ENCODE results near the gene ARHGAP26. TPM values are rescaled to one million over a fixed set of nuclear protein-coding genes. Genes with fewer than 3 reads are reported as not detected.
A peak's percentile ranks its signal among the peaks of the same experiment; 100 is the strongest.

Gene ARHGAP26
- total RNA-seq, 1 donor = 7.6 TPM

DNA sequence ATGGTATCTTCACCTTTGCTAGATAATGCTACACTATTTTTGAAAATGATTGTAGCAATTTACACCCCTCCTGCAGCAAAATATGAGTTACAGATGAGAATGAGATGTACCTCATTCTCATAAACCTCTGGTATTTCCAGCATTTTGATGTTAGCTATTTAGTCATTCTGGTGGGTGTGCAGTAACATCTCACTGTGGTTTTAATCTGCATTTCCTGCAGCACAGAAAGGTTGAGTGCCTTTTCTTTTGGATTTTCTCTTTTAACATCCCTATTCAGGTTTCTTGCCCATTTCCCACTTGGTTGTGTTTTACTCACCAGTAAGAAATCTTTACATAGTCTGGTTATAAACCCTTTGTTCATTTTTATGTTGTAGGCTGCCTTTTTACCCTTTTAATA, 427.1 kb downstream of the ARHGAP26 start:
- Histone ChIP-seq H3K4me1 (ENCODE audit: insufficient read depth, low read length) (peaks cover 24% of the 10 kb centered on the region), H3K27ac (ENCODE audit: low read depth, low read length) (peak overlapping the region; percentile 19), H3K4me3 (ENCODE audit: insufficient read depth, low read length) (no peak overlapping the region)

DNA sequence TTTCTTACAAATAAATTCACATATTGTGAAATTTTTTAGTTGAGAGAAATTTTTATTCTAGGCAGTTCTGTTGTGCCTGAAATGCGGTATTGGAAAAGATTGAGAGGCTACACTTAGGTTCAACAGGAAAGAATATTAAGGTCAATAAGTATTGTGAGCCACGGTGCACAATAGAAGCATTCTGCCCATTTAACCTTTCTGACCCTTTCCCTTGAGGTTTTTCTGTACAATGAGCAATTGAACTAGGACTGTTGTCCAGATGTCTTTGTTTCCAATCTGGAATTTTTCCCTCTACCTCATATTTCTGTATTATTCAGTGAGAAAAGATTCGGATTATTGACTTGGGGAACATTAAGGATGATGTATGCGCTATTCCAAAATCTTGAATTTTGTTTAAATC, 428.2 kb downstream of the ARHGAP26 start:
- no peaks in the 10 kb centered on the region for H3K79me2 ChIP-seq (ENCODE audit: insufficient read depth, low read length)
- H2AFZ ChIP-seq (ENCODE audit: low read length) = no peak overlapping the region
- peaks cover 24% of the 10 kb centered on the region for H3K4me1 ChIP-seq (ENCODE audit: insufficient read depth, low read length)
- TF ChIP-seq CTCF (IDR thresholded peaks at IDR 0.05; ENCODE audit: extremely low read depth, low read depth, low read length) = no peak
- no peaks in the 10 kb centered on the region for H4K20me1 ChIP-seq (ENCODE audit: insufficient read depth, low read length)
- no peaks in the 10 kb centered on the region for H3K27me3 ChIP-seq (ENCODE audit: insufficient read depth, low read length)
- no peaks in the 10 kb centered on the region for H3K36me3 ChIP-seq (ENCODE audit: insufficient read depth, low read length)
- H3K27ac ChIP-seq (ENCODE audit: low read depth, low read length) = no peak overlapping the region
- no peak for DNase-seq (ENCODE audit: insufficient read length, low spot score, missing footprints)
- H3K4me2 ChIP-seq (ENCODE audit: insufficient read depth, low read length) = no peak overlapping the region
- H3K4me3 ChIP-seq (ENCODE audit: insufficient read depth, low read length) = no peak overlapping the region
- peaks cover 4% of the 10 kb centered on the region for H3K9me3 ChIP-seq (ENCODE audit: low read depth, low read length)

More for the DNA sequence above, 427.1 kb downstream of the ARHGAP26 start:
- peaks cover 4% of the 10 kb centered on the region for H3K9me3 ChIP-seq (ENCODE audit: low read depth, low read length)
- no peaks in the 10 kb centered on the region for H3K79me2 ChIP-seq (ENCODE audit: insufficient read depth, low read length)
- no peaks in the 10 kb centered on the region for H3K36me3 ChIP-seq (ENCODE audit: insufficient read depth, low read length)
- H3K4me2 ChIP-seq (ENCODE audit: insufficient read depth, low read length) = no peak overlapping the region
- no peak overlapping the region for H2AFZ ChIP-seq (ENCODE audit: low read length)
- H4K20me1 ChIP-seq (ENCODE audit: insufficient read depth, low read length) = no peaks in the 10 kb centered on the region
- no peaks in the 10 kb centered on the region for H3K27me3 ChIP-seq (ENCODE audit: insufficient read depth, low read length)
- no peak for DNase-seq (ENCODE audit: insufficient read length, low spot score, missing footprints)
- TF ChIP-seq CTCF (IDR thresholded peaks at IDR 0.05; ENCODE audit: extremely low read depth, low read depth, low read length) = no peak

DNA sequence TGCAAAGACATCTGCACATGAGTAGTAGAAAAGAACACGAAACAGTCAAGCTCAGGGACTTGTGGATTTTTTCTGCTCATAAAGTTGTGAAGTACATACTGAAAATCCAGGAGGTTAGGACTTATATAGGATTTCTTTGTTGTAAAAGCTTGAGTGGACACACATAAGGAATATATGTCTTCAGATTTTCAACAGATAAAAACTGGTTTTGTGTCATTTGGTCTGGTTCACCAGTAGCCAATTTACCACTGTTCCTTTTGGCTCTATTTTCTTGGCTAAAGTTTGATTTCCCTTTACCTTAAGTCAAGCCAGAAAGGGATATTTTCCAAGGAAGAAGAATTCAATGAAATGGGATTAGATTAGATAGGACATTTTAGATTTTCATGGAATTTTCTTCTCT, 429.0 kb downstream of the ARHGAP26 start:
- no peaks in the 10 kb centered on the region for H3K27me3 ChIP-seq (ENCODE audit: insufficient read depth, low read length)
- no peak overlapping the region for H3K4me3 ChIP-seq (ENCODE audit: insufficient read depth, low read length)
- H3K36me3 ChIP-seq (ENCODE audit: insufficient read depth, low read length) = no peaks in the 10 kb centered on the region
- no peak overlapping the region for H2AFZ ChIP-seq (ENCODE audit: low read length)
- H3K79me2 ChIP-seq (ENCODE audit: insufficient read depth, low read length) = no peaks in the 10 kb centered on the region
- no peaks in the 10 kb centered on the region for H4K20me1 ChIP-seq (ENCODE audit: insufficient read depth, low read length)
- no peak overlapping the region for H3K4me2 ChIP-seq (ENCODE audit: insufficient read depth, low read length)
- peaks cover 4% of the 10 kb centered on the region for H3K9me3 ChIP-seq (ENCODE audit: low read depth, low read length)
- no peak for TF ChIP-seq CTCF (IDR thresholded peaks at IDR 0.05; ENCODE audit: extremely low read depth, low read depth, low read length)
- peaks cover 26% of the 10 kb centered on the region for H3K4me1 ChIP-seq (ENCODE audit: insufficient read depth, low read length)
- DNase-seq (ENCODE audit: insufficient read length, low spot score, missing footprints) = no peak
- no peak overlapping the region for H3K27ac ChIP-seq (ENCODE audit: low read depth, low read length)

DNA sequence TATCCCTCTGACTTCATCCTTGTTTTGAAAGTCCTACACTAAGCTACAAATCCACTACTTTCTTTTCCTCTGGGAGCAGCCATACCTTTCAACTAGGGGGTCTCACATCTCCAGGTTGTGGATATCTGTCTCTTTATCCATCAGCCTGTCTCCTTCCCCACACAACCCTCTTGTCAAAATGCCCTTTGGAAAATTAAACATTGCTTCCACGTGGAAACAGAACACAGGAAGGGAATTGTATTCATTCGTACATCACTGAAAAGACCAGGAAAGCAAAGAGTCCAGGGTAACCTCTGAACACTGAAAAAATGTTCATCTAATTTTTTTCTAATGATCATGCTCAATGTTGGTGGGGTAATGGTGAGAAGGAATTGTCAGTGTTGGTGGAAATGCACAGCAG, 429.7 kb downstream of the ARHGAP26 start:
- Histone ChIP-seq H3K4me1 (ENCODE audit: insufficient read depth, low read length) (peaks cover 33% of the 10 kb centered on the region), H3K79me2 (ENCODE audit: insufficient read depth, low read length) (no peaks in the 10 kb centered on the region), H4K20me1 (ENCODE audit: insufficient read depth, low read length) (no peaks in the 10 kb centered on the region), H3K27ac (ENCODE audit: low read depth, low read length) (no peak overlapping the region), H2AFZ (ENCODE audit: low read length) (no peak overlapping the region), H3K4me2 (ENCODE audit: insufficient read depth, low read length) (no peak overlapping the region), H3K9me3 (ENCODE audit: low read depth, low read length) (peaks cover 4% of the 10 kb centered on the region), H3K4me3 (ENCODE audit: insufficient read depth, low read length) (no peak overlapping the region), H3K27me3 (ENCODE audit: insufficient read depth, low read length) (no peaks in the 10 kb centered on the region), H3K36me3 (ENCODE audit: insufficient read depth, low read length) (no peaks in the 10 kb centered on the region)
- TF ChIP-seq CTCF (IDR thresholded peaks at IDR 0.05; ENCODE audit: extremely low read depth, low read depth, low read length) = no peak
- no peak for DNase-seq (ENCODE audit: insufficient read length, low spot score, missing footprints)
